ENCODE results near the gene LRRC42.

DNA sequence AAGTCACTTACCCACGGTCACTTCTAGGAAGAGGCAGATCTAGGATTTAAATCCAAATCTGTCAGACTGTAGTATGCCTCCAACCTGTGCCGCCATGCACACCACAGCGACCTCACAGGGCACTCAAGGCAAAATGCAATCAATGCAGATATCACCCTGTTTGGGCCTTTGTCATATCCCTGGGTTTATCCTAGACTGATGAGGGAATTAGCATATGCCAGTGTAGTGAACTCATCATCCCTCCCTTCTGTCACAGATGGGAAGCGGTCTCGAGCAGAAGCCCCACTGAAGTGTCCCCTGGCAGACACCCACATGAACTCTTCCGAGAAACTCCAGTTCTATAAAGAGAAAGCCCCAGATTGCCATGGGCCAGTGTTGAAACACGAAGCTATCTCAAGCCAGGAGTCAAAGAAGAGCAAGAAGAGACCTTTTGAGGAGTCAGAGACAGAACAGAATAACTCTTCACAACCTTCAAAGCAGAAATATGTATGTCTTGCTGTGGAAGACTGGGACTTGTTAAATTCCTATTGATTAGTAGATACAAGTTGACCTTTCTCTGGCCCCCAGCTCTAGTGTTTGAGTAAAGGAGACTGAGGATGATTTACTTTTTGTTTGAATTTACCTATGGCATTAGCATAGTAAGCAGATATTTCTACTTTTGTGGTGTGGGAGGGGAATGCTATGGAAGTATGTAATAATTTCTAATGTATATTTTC lies 21.4 kb downstream of the LRRC42 start:
- TF ChIP-seq EZH2 (IDR thresholded peaks at IDR 0.05), result no peak
- no peak for TF ChIP-seq POLR2AphosphoS5 (IDR thresholded peaks at IDR 0.05; ENCODE audit: borderline replicate concordance, low read depth, low read length)

All from SK-N-MC (cell line).